K562 (cell line): Measurements from ENCODE around the gene RAB11FIP2. TPM values are rescaled to one million over a fixed set of nuclear protein-coding genes. Genes with fewer than 3 reads are reported as not detected.

Source experiments
- ATAC-seq: fragments of 200-7000 bp; cut with Tn5 transposase; 3 replicates; pipeline ENCODE4 v1.9.1; 2020; ENCODE audit warnings: moderate library complexity
- BruUV-seq: library from RNA; stranded (reverse); fragments of 400-500 nt; replicated peaks from 2 replicates; lab custom pipeline; 2021; lab: Mats Ljungman, UMichigan
- CTCF ChIA-PET: fragments of 300-600 bp; formaldehyde crosslinking; extraction: SDS; loops from one replicate; lab custom pipeline; 2021; ENCODE audit warnings: low intra/inter-chr PET ratio; lab: Yijun Ruan, JAX
- POLR2A ChIA-PET: fragments of 300-600, 350-650 bp; sonication (Branson Sonifier 250); formaldehyde crosslinking; extraction: SDS; loops from one replicate; lab custom pipeline; 2021; ENCODE audit warnings: antibody characterized with exemption, inconsistent platforms; lab: Yijun Ruan, JAX
- DNase-seq, 4 experiments: peaks; one replicate each; pipeline versions ENCODE4 v3.0.0 to v3.0.0-alpha.2; 2011 to 2018; ENCODE audit warnings: low spot score in 3 of 4, mixed read lengths in 3 of 4; ENCODE audit errors: extremely low read depth in 1 of 4
- FAIRE-seq: peaks from 2 replicates; lab custom pipeline; 2011; peaks lifted over from hg19 to GRCh38; lab: Jason Lieb, UNC
- H2AFZ ChIP-seq: 2 replicates; pipeline ENCODE4 v1.6.0; 2011; ENCODE audit warnings: low read depth, low read length, control low read depth, inconsistent platforms
- H3K27ac ChIP-seq: fragments of 200-600 bp; 3 replicates; pipeline ENCODE4 v1.8.0; 2011; ENCODE audit warnings: low read depth, mild to moderate bottlenecking, control low read depth, inconsistent platforms, low read length, moderate library complexity, mixed read lengths; ENCODE audit errors: extremely low read depth
- H3K27me3 ChIP-seq, 2 experiments: fragments of 300-600 bp in 1 of 2; 2 replicates in 1 of 2; 3 replicates in 1 of 2; pipeline versions ENCODE4 v1.6.0 to v1.8.0; 2011; ENCODE audit warnings: inconsistent platforms in 2 of 2, low read length in 2 of 2, mild to moderate bottlenecking in 1 of 2, mixed read lengths in 1 of 2, moderate library complexity in 1 of 2; ENCODE audit not compliant: control insufficient read depth in 2 of 2, insufficient read depth in 2 of 2
- H3K36me3 ChIP-seq: fragments of 300-600 bp; 3 replicates; pipeline ENCODE4 v1.8.0; 2011; ENCODE audit warnings: mild to moderate bottlenecking, low read length, inconsistent platforms; ENCODE audit not compliant: control insufficient read depth, insufficient read depth
- H3K4me1 ChIP-seq, 2 experiments: fragments of 200-600 bp in 1 of 2; replicated peaks in 1 of 2; 2 replicates in 1 of 2; 3 replicates in 1 of 2; pipeline versions ENCODE4 v1.5.1 to v1.8.0; 2011; ENCODE audit warnings: inconsistent platforms in 2 of 2, low read length in 2 of 2, mild to moderate bottlenecking in 1 of 2, mixed read lengths in 1 of 2, moderate library complexity in 1 of 2; ENCODE audit not compliant: control insufficient read depth in 2 of 2, insufficient read depth in 2 of 2
- H3K4me2 ChIP-seq: 2 replicates; pipeline ENCODE4 v1.6.1; 2011; ENCODE audit warnings: low read length, control low read depth, inconsistent platforms, mixed read lengths; ENCODE audit not compliant: insufficient read depth
- H3K4me3 ChIP-seq: fragments of 200-600 bp; sonication (generic), shearing (Covaris generic); 2 replicates; pipeline ENCODE4 v1.5.1; 2016; ENCODE audit warnings: control low read depth, inconsistent platforms
- H3K79me2 ChIP-seq: fragments of 200-600 bp; 3 replicates; pipeline ENCODE4 v1.8.0; 2011; ENCODE audit warnings: low read length, inconsistent platforms; ENCODE audit not compliant: control insufficient read depth, insufficient read depth
- H3K9ac ChIP-seq, 2 experiments: 2 replicates each; pipeline versions ENCODE4 v1.6.0 to v1.6.1; 2011; ENCODE audit warnings: low read depth in 2 of 2, low read length in 2 of 2, control low read depth in 1 of 2, inconsistent platforms in 1 of 2, mild to moderate bottlenecking in 1 of 2, mixed read lengths in 1 of 2; ENCODE audit not compliant: insufficient read depth in 1 of 2
- H3K9me1 ChIP-seq: one replicate; pipeline ENCODE4 v1.6.0; 2011; ENCODE audit warnings: inconsistent platforms, mild to moderate bottlenecking, low read length, moderate library complexity; ENCODE audit not compliant: control insufficient read depth, insufficient read depth
- H3K9me3 ChIP-seq: replicated peaks from 2 replicates; pipeline ENCODE4 v1.5.1; 2011; ENCODE audit warnings: low read depth, low read length, inconsistent platforms; ENCODE audit not compliant: control insufficient read depth, insufficient read depth
- H4K20me1 ChIP-seq: replicated peaks from 2 replicates; pipeline ENCODE4 v1.6.1; 2011; ENCODE audit warnings: low read length, inconsistent platforms, mixed read lengths; ENCODE audit not compliant: control insufficient read depth, insufficient read depth
- CHAMP1 ChIP-seq: fragments of 450-650 bp; IDR thresholded peaks from 2 replicates; pipeline ENCODE4 v1.6.1; 2016; ENCODE audit warnings: mild to moderate bottlenecking
- NCOR1 ChIP-seq: fragments of 450-650 bp; IDR thresholded peaks from 2 replicates; pipeline ENCODE4 v1.6.1; 2016; ENCODE audit warnings: mild to moderate bottlenecking, moderate library complexity
- NR4A1 ChIP-seq, 2 experiments: fragments of 250-450 bp in 1 of 2; fragments of 450-650 bp in 1 of 2; sonication (Bioruptor Pico) in 1 of 2; IDR thresholded peaks; 2 replicates each; pipeline versions ENCODE4 v1.4.0 to v1.6.1; 2016 to 2020; ENCODE audit warnings: mild to moderate bottlenecking in 2 of 2, missing compliant biosample characterization in 1 of 2, missing genetic modification characterization in 1 of 2, moderate library complexity in 1 of 2
- RBM25 ChIP-seq: fragments of 200-400 bp; formaldehyde crosslinking; IDR thresholded peaks from 2 replicates; pipeline ENCODE4 v1.6.1; 2018; ENCODE audit warnings: low read length, low read depth, moderate library complexity; ENCODE audit not compliant: severe bottlenecking
- ZNF79 ChIP-seq: fragments of 250-450 bp; sonication (Bioruptor Pico); IDR thresholded peaks from 2 replicates; pipeline ENCODE4 v1.4.0; 2020; ENCODE audit warnings: low read depth, mild to moderate bottlenecking, moderate library complexity
- WGBS: fragments of 100-300 bp; shearing (Covaris generic); methylation state at CpG from one replicate; pipeline ENCODE4 v1.1.6; 2016; ENCODE audit warnings: low coverage, mixed read lengths; ENCODE audit not compliant: insufficient coverage; ENCODE audit errors: missing lambda C conversion rate; 5-methylcytosine and 5-hydroxymethylcytosine counted together
- in situ Hi-C: fragments of 300-500 bp; cut with MboI; formaldehyde crosslinking; loops from 4 replicates; pipeline ENCODE4 v1.15.0; 2018; ENCODE audit warnings: inconsistent platforms, mixed read lengths
- intact Hi-C: fragments of 100-400 bp; cut with micrococcal nuclease; formaldehyde crosslinking; loops from 2 replicates; pipeline ENCODE4 v1.14.2; 2022
- polyA plus RNA-seq, 8 experiments: library from polyadenylated mRNA; depleted of rRNA in 4 of 8; stranded (reverse) in 5 of 8; unstranded in 3 of 8; fragments of >200 nt; fragmentation: Nextera tagmentation in 2 of 8; fragmentation: Illumina TruSeq in 1 of 8; extraction: Ambion mirVana in 2 of 8; extraction: Trizol in 1 of 8; gene quantifications; 2 replicates each; pipeline versions ENCODE4 v1.2.1 to v1.2.3, GENCODE V29; 2011 to 2014; ENCODE audit warnings: inconsistent platforms in 1 of 8, missing spikeins in 1 of 8
- total RNA-seq, 7 experiments: library from RNA; depleted of rRNA in 6 of 7; stranded (reverse); fragments of >200 nt in 6 of 7; fragmentation: Illumina TruSeq in 2 of 7; extraction: Trizol in 2 of 7; gene quantifications; 2 replicates each; pipeline versions ENCODE4 v1.2.1 to v1.2.3, GENCODE V29; 2011 to 2021; ENCODE audit warnings: low replicate concordance in 1 of 7
- TF ChIP-seq, protein P1 (sequence below): sonication (generic); formaldehyde crosslinking; IDR thresholded peaks from 2 replicates; pipeline ENCODE4 v1.5.0; 2020; ENCODE audit warnings: missing genetic modification reagents

Gene RAB11FIP2
- total and polyA plus RNA-seq, 9 of the 15 experiments (the other 6 are each of a cell fraction or from before 2014, with no cell fraction given): 3.0 to 10.6 (median 3.9) TPM

DNA sequence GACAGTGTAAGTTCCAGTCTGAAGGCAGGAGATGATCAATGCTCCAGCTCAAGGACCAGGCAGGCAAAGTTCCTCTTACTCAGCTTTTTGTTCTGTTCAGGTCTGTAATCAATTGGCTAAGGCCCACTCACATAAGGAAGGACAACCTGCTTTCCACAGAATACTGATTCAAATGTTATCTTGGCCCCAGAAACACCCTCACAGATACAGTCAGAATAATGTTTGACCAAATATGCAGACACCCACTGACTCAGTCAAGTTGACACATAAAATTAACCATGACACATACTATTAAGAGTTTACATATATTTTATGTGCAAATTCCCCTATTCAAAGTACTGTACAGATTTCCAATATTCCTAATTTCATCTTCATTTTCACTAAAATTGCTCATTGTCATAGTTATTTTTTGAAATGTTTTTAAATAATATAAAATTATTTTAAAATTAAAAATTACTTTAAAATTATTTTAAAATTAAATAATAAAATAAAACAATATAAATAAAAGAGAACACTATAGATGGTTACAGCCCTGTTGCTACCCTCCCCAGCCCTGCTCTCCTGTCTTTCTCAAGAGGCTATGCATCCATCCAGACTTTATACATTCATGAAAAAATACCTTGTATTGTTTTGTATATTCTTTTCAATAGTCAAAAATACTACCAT, 59.4 kb downstream of the RAB11FIP2 start:
- H3K27me3 ChIP-seq: no peaks in the 10 kb centered on the region
- BruUV-seq: no TSS peak
- POLR2A ChIA-PET: no interaction called here
- intact Hi-C loops (no loop called here), in situ Hi-C loops (no loop called here)
- H4K20me1 ChIP-seq: no peaks in the 10 kb centered on the region
- no peaks in the 10 kb centered on the region for H3K9me1 ChIP-seq
- H3K4me2 ChIP-seq: no peak overlapping the region
- no peaks in the 10 kb centered on the region for H3K9me3 ChIP-seq
- CTCF ChIA-PET: no interaction called here
- H3K27ac ChIP-seq: no peak overlapping the region
- TF ChIP-seq RBM25: peak; percentile 17
- TF ChIP-seq NCOR1: no peak
- H2AFZ ChIP-seq: no peak overlapping the region
- H3K79me2 ChIP-seq: no peaks in the 10 kb centered on the region
- DNase-seq (no peak), FAIRE-seq (no peak), ATAC-seq (no peak)
- H3K36me3 ChIP-seq: no peaks in the 10 kb centered on the region
- H3K4me3 ChIP-seq: no peak overlapping the region
- H3K4me1 ChIP-seq: no peaks in the 10 kb centered on the region
- no peak overlapping the region for H3K9ac ChIP-seq

DNA sequence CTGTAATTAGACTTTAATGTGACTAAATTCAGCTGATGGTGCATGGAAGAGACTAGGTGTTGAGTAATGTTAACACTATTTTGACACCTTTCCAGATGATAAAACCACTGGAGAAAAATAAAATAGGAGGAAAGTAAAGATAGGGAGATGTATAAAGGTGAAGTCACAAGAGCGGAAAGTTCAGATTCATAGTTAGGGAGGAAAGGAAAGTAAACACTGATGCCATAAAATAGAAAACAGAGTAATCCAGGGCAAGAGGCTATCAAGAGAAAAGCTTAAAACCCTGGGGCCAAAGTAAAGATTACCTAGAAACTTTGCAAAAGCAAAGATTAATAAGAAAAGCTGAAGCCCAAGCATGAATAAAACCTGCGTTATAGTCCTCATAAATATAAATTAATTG, 62.8 kb downstream of the RAB11FIP2 start:
- H3K9me3 ChIP-seq: no peaks in the 10 kb centered on the region
- intact Hi-C loops: no loop called here
- FAIRE-seq (no peak), DNase-seq (no peak), ATAC-seq (no peak)
- no peak overlapping the region for H2AFZ ChIP-seq
- CTCF ChIA-PET: no interaction called here
- WGBS: 0% methylated on average over 2 of the region's 2 CpGs
- H3K4me1 ChIP-seq: no peaks in the 10 kb centered on the region
- H3K9ac ChIP-seq: no peak overlapping the region
- no peaks in the 10 kb centered on the region for H3K27me3 ChIP-seq
- H4K20me1 ChIP-seq: no peaks in the 10 kb centered on the region
- BruUV-seq: no TSS peak
- H3K9me1 ChIP-seq: no peaks in the 10 kb centered on the region
- no peaks in the 10 kb centered on the region for H3K79me2 ChIP-seq
- no peak overlapping the region for H3K27ac ChIP-seq
- no peaks in the 10 kb centered on the region for H3K36me3 ChIP-seq
- TF ChIP-seq, protein P1, sequence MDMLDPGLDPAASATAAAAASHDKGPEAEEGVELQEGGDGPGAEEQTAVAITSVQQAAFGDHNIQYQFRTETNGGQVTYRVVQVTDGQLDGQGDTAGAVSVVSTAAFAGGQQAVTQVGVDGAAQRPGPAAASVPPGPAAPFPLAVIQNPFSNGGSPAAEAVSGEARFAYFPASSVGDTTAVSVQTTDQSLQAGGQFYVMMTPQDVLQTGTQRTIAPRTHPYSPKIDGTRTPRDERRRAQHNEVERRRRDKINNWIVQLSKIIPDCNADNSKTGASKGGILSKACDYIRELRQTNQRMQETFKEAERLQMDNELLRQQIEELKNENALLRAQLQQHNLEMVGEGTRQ (CRISPR knock-in tag): no peak
- TF ChIP-seq CHAMP1: no peak
- TF ChIP-seq NR4A1 (CRISPR knock-in tag; IDR thresholded peaks at IDR 0.05): no peak
- no peak for TF ChIP-seq NR4A1 (tag; IDR thresholded peaks at IDR 0.05)
- no peak for TF ChIP-seq ZNF79
- TF ChIP-seq, all 486 proteins: peak for 0
- POLR2A ChIA-PET: interaction anchor here (1.2 kb wide), 1 partner anchor 8 kb away, joined by 3 read pairs; no protein-coding TSS in a partner anchor
- Histone ChIP-seq H3K4me2 (no peak overlapping the region), H3K4me3 (no peak overlapping the region)
- in situ Hi-C loops: no loop called here
